HepG2 (cell line): ENCODE results near the gene PANK3.

Experiments
- CTCF ChIP-seq: sonication (generic); formaldehyde crosslinking; IDR thresholded peaks from 2 replicates; pipeline ENCODE4 v1.5.0; 2020; ENCODE audit warnings: mild to moderate bottlenecking, missing genetic modification reagents, moderate library complexity
- EHMT2 ChIP-seq: fragments of 200-600 bp; sonication (generic); IDR thresholded peaks from 2 replicates; pipeline ENCODE4 v1.7.0; 2017; ENCODE audit warnings: antibody characterized with exemption, low read depth, low read length, borderline replicate concordance
- EZH2 ChIP-seq: conservative IDR thresholded peaks from 2 replicates; pipeline ENCODE4 v1.6.1; 2012; ENCODE audit warnings: mild to moderate bottlenecking, low read depth, low read length, moderate library complexity
- POLR2G ChIP-seq: fragments of 200-400 bp; formaldehyde crosslinking; IDR thresholded peaks from 2 replicates; pipeline ENCODE4 v1.6.1; 2018; ENCODE audit warnings: mild to moderate bottlenecking, low read depth, low read length, moderate library complexity
- SIN3A ChIP-seq: IDR thresholded peaks from 2 replicates; pipeline ENCODE4 v1.6.1; 2011; ENCODE audit warnings: low read depth, mild to moderate bottlenecking, control low read depth, low read length, borderline replicate concordance
- SPEN ChIP-seq: sonication (generic); formaldehyde crosslinking; IDR thresholded peaks from 2 replicates; pipeline ENCODE4 v1.5.1; 2020; ENCODE audit warnings: low read depth, mild to moderate bottlenecking, missing genetic modification reagents
- ZNF251 ChIP-seq: sonication (generic); formaldehyde crosslinking; IDR thresholded peaks from 2 replicates; pipeline ENCODE4 v1.9.0; 2021; ENCODE audit warnings: mild to moderate bottlenecking, missing genetic modification reagents
- ZNF3 ChIP-seq: IDR thresholded peaks from 2 replicates; pipeline ENCODE4 v1.7.0; 2017; ENCODE audit warnings: inconsistent platforms
- ZXDC ChIP-seq: sonication (generic); formaldehyde crosslinking; IDR thresholded peaks from 2 replicates; pipeline ENCODE4 v1.5.0; 2020; ENCODE audit warnings: mild to moderate bottlenecking, missing genetic modification reagents

- no peak for TF ChIP-seq ZNF3 (CRISPR knock-in tag)
- no peak for TF ChIP-seq POLR2G
- TF ChIP-seq ZXDC = no peak
- TF ChIP-seq EHMT2 = no peak
- TF ChIP-seq ZNF251 = no peak
- TF ChIP-seq SPEN (CRISPR knock-in tag) = no peak
- TF ChIP-seq EZH2 = no peak
- no peak for TF ChIP-seq SIN3A
- no peak for TF ChIP-seq CTCF
These were observed 8.8 kb upstream of the PANK3 start for GRCh38 chr5:168587987-168588386.
